GM19467 (cell line): ENCODE measurements around the gene LMNA.

Source experiments
- ATAC-seq: cut with Tn5 transposase; IDR thresholded peaks from one replicate; pipeline ENCODE4 v1.9.1; 2021; ENCODE audit warnings: mild to moderate bottlenecking, moderate library complexity; ENCODE audit not compliant: unreplicated experiment

LMNA gene

DNA sequence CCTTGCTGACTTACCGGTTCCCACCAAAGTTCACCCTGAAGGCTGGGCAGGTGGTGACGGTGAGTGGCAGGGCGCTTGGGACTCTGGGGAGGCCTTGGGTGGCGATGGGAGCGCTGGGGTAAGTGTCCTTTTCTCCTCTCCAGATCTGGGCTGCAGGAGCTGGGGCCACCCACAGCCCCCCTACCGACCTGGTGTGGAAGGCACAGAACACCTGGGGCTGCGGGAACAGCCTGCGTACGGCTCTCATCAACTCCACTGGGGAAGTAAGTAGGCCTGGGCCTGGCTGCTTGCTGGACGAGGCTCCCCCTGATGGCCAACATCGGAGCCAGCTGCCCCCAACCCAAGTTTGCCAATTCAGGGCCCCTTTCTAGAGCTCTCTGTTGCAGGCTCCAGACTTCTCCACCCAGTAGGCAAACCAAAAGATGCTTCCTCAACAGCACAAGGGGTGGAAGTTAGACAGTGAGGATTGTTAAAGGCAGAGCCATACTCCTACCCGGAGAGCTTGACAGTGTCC lies 22.5 kb downstream of the LMNA start:
- no peak for ATAC-seq

DNA sequence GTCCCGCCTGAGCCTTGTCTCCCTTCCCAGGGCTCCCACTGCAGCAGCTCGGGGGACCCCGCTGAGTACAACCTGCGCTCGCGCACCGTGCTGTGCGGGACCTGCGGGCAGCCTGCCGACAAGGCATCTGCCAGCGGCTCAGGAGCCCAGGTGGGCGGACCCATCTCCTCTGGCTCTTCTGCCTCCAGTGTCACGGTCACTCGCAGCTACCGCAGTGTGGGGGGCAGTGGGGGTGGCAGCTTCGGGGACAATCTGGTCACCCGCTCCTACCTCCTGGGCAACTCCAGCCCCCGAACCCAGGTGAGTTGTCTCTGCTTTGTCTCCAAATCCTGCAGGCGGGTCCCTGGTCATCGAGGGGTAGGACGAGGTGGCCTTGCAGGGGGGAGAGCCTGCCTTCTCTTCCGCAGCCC lies 24.0 kb downstream of the LMNA start:
- no peak for ATAC-seq

DNA sequence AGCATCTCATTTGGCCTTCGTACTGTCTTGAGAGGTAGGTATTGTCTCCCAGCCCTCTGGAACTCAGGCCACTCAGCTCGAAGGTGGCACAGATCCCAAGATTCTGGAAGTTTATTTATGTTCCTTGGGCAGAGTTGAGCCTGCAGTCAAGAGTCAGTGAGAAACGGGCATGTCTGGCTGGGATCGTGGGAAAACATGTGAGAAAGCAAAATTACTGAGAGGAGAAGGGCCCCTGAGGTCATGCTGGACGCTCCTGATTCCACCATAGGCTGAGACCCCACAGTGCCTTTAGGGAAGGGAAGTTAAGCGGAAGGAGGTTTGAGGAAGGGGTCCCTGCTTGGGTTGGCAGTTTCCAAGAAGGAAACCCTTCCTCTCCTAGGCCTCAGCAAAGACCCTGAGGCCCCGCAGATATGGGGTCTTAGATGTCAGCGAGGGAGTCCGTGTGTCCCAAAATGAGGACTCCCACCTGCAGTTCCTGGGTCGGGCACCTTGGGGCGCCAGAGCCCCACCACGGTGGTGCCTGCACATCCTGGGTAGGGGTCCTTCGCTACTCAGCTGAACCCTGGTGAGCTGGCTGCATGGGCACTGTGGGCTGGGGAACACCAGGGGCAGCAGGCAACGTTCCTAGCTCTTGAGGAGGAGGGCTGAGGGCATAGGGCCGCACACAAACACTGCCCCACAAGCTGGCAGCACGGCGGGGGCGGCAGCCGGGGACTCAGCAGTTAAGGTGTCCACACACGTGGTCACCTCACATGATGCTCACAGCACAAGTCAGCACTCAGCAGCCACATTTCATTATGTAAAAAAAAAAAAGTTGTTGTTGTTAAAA lies 26.6 kb downstream of the LMNA start:
- no peak for ATAC-seq

DNA sequence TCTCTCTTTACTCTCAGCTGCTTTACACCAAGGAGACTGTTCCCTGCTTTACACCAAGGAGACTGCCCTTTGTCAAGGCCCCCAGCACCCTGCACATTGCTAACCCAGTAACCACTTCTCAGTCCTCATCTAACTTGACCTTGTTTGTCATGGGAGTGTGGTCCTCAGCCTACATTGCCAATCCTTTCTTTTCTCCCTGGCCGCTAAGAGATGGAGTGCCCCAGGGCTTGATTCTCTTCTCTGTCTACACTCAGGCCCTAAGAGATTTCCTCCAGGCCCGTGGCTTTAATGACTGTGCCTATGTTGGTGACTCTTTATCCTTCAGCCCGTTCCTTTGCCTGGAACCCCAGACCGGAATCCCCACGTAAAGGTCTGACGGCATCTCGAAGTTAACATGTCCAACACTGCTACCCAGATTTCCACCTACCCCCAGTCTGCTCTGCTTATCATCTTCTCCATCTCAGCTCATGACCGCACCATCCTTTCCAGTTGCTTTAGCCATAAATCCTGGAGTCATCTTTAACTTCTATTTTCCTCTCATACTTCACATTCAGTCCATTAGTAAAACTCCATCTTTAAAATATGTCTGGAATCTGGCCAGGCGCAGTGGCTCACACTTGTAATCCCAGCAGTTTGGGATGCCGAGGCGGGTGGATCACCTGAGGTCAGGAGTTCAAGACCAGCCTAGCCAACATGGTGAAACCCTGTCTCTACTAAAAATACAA lies 29.4 kb downstream of the LMNA start:
- ATAC-seq = no peak

DNA sequence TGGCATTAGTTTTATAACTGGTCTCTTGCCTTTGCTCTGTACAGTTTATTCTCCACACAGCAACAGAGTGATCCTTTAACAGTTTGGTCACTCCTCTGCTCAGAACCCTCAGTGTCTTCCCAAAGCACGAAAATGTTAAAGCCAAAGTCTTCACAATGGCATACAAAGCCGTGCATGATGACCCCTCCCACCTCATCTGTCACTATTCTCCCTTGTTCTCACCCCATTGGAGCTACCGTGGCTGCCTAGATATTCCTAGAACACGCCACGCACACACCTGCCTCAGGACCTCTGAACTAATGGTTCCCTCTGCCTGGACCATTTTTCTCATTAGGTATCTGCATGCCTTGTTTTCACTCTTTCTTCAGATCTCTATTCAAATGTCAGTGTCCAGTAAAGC lies 30.2 kb downstream of the LMNA start:
- no peak for ATAC-seq

DNA sequence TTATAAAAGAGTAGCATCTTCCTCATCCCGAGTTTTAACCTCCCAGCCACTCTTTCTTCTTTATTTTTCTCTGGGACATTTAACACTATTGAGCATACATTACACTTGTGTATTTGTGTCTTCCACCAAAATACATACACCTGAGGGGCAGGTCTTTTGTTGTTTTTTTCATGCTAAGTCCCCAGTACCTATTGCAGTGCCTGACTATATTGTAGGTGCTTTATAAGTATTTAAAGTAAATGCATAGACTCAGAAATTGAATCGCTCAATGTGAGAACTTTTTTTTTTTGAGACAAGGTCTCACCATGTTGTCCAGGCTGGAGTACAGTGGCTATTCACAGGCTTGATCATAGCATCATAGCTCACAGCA lies 31.1 kb downstream of the LMNA start:
- no peak for ATAC-seq

DNA sequence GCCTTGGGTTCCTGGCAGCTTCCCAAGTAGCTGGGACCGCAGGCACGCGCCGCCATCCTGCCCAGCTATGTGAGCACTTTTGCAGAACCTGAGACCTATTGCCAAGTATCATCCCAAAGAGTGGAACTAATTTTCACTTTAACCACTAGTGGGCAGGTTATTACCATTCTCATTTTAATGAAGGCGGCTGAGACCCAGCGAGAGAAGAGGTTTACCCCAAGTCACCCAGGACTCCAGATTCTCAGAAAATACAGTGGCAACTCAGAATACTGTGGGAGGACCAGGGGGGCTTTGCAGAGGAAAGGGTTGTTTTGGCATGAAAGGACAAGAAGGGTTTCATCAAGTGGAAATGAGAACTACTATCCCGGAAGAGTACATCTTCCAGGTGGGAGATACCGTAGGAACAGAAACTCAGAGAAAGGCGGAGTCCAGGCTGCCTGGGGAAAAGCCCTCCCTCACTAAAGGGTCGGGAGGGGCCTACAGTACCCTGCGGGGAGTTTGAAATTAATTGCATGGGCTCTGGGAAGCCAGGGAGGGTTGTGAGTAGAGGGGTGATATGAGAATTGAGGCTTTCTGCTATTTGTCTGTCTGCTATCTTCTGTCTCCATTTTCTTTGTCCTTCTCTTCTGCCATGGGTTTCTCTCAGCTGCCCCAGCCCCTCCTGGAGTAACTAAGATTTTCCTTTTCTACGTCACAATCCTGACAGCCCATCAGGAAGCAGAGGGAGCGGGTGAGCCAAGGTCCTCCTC lies 31.7 kb downstream of the LMNA start:
- no peak for ATAC-seq

DNA sequence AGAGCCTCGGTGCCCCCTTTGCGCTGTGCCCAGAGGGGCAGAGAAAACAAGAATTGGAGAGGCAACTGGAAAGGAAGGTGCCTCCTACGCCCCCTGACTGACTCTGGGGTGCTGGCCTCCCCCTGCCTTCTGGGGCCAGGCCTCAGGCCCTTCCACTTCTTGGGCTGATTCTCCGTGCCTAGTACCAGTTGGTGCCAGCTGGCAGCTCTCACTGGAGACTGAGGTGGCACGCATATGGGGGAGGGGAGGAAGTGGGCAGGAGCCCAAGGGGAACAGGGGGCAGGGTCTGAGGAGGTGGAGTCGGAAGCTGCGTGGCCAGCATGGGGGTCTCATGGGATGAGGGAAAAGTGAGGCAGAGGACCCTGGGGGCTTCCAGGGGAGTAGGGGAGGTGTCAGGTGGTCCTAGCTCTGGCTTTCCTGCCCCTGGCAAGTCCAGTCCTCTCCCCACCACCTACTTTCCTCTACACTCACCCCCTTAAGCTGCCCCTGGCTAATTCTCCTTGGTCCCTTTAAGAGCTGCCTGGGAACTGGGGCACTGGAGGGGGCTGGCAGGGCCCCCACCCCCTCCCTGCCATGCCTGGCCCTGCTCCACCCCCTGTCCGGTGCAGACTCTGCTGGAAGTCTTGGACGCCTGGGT lies 32.4 kb downstream of the LMNA start:
- ATAC-seq = no peak

DNA sequence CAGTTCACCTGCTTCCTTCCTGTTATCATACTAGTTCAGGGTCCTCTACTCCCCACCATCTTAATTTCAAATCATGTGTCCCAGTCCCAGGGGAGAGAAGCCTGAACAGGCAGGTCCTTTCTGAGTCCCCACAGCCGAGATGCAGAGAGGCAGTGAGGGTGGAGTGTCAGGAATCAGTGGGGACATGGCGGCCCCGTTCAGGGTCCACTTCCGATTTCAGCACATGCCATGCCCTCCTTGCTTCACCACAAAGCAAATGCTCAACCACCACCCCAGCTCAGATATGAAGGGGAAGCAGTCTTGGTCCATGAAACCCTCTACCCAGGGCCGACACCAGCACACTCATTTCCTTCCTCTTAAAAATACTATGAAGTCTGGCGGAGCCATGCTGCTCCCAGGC lies 33.7 kb downstream of the LMNA start:
- no peak for ATAC-seq

DNA sequence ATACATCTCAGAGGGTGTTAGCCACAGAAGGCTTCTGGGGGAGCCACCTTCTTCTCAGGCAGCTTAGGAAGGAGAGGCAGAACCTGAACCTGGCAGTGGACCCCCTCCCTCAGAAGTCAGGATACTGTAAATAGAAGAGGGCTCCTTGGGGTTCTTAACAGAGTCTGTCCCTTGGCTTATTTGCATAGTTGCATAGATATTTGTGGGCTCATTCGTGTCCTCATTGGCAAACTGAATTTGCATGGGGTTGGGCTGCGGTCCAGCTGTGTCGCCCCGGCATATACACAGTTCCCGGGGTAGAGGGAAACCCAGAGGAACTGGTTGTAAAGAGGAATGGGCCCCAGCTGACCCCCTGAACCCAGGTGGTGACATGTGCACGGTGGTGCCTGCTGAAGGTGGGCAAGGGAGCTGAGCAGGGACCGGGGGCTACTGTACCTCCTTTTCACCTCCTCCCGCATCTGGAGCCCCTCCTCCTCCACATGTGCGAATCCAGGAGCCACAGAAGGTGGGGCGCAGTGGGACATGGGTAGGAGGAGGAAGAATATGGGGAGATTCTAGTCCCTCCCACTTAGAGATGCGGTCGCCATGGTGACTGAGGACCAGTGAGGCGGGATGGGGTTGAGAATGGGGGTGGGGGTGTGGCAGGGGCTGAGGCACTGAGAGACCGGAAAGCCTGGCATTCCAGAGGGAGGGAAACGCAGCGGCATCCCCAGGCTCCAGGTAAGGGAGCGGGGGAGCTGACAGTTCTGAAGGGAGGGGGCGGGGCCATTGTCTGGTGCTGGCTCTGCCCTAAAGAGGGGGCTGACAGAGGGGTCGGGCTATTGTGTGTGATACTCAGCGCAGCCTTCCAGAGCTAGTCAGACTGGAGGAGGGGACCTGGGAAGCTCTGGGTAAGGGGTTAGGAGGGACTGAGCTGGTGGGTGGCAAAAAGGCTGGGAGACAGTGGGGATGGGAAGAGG lies 35.1 kb downstream of the LMNA start:
- peak; percentile 39 for ATAC-seq

DNA sequence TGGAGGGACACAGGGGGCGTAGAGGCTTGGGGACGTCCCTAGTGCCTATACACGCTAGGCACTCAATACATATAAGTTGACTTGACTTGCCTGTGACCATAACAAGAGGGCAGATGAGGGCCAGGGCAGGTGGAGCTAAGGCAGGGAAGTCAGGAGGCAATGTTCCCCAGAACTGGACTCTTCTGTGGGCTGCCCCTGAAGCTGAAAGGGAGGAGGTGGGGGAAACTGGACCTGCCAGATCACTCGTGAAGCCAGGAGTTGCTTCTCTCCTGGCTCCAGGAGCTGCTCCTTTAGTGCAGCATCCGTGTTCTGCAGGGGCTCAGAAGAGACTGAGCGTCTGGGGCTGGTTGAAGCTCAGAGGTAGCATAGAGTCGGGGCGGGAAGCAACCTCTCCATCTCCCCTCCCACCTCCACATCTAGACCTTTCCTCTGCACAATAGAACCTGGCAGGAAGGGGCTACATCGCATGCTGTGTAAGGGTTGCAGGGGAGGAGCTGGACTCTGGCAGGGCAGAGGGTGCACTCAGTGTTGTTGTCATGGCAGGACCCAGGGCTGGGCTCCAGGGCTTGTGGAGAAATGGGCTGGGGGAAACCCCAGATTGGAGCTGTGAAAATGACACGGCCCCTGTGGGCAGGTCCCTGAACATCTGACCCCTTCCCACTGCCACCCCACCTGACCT lies 36.0 kb downstream of the LMNA start:
- ATAC-seq = no peak

DNA sequence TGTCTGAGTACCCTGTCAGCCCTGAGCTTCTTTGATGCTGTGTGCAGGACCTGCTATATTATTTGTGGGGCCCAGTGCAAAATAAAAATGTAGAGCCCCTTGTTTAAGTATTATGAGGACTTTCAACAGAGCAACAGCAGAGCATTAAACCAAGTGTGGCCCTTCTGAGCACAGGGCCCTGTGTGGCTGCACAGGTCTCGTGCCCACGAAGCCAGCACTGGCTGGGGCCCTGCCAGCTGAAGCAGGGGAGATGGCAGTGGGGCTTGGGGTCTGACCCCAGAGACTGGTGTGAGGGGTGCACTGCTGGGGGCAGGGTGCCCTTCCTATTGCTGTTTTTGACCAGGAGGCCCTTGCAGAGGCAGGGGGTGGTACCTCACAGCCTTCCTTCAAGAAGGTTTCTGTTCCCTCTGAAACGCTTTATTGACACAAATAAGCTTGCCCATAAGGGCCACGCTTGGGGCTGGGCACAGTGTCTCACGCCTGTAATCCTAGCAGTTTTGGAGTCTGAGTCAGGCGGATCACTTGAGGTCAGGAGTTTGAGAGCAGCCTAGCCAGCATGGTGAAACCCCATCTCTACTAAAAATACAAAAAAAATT lies 36.7 kb downstream of the LMNA start:
- ATAC-seq = no peak

DNA sequence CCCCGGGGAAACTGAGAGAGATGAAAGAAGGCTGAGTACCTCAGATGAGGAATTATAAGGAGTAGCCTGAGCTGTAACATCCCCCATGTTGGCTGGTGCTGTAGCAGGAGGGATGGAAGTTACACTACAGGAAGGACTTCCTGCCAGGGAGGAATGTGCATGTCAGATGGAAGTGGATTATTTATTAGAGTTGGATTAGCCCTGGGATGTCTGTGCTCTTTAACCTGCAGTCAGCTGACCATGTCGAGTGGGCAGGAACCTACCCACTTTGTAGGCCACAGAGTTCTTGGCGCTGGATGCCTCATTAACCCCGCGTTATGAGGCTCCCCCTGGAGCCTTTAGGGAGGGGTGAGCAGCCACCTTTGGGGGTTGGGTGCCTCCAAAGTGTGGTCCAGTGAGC lies 38.1 kb downstream of the LMNA start:
- no peak for ATAC-seq

DNA sequence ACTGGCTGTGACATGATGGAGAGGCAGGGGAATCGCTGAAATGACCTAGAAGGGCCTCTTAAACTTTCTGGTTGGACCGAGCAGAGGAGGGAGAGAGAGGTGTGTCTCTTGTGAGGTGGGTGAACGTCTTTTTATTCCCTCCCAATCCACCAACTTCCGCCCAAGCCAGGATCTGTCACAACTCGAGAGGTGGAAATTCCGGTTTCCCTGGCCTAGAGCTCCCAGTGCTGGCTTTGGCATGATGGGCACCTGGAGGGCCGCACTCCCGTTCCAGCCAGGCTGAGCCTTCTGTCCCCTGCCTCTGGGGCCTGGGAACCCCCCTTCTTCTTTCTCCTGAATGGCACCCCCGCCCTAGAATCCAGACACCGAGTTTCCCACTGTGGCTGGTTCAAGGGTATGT lies 38.9 kb downstream of the LMNA start, which contains the start of gene SEMA4A:
TSS of gene SEMA4A (plus strand) at position 224 of the 400 bp plus-strand sequence. CDS start 994 bp downstream, outside the sequence.
- no peak for ATAC-seq

DNA sequence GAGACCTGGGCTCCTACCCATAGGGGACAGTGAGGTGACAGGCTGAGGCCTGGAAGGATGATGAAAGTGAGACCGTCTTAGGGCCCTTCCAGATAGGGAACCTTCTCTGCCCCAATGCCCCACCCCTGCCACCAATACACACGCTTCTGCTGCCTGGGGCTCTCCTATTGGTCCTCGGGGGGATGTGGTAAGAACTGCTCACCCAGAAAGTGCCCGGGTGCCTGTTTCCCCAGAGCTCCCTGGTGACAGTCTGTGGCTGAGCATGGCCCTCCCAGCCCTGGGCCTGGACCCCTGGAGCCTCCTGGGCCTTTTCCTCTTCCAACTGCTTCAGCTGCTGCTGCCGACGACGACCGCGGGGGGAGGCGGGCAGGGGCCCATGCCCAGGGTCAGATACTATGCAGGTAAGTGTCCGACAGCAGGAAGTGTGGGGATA lies 39.8 kb downstream of the LMNA start:
- peak; percentile 52 for ATAC-seq

DNA sequence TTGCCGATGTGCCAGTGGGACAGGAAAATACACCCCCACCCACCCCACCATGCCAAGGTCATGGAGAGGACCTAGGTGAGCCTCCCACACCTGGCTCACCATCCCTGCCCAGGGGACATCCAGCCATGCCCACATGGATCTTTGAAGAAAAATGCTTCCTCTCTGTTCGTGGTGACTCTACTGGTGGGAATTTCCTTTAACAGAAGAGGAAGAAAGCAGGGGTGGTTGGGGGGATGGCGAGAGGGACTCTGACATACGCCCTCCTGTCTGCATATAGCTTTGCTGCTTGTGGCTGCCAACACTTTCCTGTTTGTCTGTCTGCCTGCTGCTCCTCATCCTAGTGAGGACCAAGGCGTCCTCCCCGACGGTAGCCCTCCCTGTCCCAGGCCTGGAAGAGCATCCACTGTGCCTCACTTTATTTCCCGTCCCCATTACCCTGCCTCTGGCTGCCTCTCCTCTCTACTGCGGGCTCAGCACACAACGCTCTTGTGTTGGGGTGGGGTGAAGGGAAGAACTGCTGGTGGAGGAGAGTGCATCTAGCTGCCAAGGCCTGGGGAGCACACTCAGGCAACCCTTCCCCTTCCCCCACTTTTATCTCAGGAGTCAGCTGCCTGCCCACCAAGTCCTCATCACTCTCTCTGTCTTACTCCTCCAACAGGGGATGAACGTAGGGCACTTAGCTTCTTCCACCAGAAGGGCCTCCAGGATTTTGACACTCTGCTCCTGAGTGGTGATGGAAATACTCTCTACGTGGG lies 41.4 kb downstream of the LMNA start:
- no peak for ATAC-seq

DNA sequence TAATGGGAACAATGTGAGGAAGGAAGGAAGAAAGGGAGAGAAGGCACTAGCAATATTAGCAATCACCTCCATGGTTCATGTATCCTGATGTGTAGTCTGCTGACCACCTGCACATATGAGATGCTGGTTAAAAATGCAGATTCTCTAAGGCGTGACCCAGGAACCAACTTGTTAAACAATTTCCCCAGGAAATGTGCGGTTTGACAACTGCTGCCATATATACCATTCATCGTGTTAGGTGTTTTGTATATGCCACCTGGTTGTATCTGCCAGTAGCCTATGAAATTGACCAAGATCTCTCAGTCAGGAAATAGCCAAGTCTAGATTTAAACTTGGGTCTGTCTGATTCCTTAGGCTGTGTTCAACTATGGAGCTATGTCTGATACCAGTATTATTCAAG lies 43.0 kb downstream of the LMNA start:
- no peak for ATAC-seq

DNA sequence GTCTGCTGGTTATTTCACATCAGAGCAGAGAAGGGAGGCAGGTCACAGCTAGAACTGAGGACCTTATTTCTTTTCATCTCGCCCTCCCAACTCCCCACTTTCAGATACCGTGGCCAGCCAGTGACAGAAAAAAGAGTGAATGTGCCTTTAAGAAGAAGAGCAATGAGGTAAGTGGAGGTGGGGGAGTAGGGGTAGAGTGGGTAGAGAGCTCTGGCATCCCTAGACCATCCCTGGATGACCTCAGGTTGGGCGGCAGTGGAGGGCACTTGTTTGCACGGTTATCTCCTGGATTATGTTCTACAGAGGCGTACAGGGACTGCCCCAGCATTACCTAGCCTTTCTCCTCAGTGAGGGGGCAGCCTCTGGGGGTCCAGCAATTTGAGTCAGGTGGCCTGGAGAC lies 43.5 kb downstream of the LMNA start:
- no peak for ATAC-seq
